Measurements from ENCODE around the gene METTL23.

GRCh38 chr17:76736349-76737081 is 9.9 kb downstream of the METTL23 start:
- TF ChIP-seq CTCF (IDR thresholded peaks at IDR 0.05): no peak
- TF ChIP-seq ZFX (IDR thresholded peaks at IDR 0.05; ENCODE audit: borderline replicate concordance): no peak
